Measurements from ENCODE around the gene EPN2. TPM values are rescaled to one million over a fixed set of nuclear protein-coding genes. Genes with fewer than 3 reads are reported as not detected.

The EPN2 gene
- total and polyA plus RNA-seq, 10 of the 15 experiments (the other 5 are each of a cell fraction or from before 2014, with no cell fraction given), result 0.26 to 8.4 (median 4.7) TPM

DNA sequence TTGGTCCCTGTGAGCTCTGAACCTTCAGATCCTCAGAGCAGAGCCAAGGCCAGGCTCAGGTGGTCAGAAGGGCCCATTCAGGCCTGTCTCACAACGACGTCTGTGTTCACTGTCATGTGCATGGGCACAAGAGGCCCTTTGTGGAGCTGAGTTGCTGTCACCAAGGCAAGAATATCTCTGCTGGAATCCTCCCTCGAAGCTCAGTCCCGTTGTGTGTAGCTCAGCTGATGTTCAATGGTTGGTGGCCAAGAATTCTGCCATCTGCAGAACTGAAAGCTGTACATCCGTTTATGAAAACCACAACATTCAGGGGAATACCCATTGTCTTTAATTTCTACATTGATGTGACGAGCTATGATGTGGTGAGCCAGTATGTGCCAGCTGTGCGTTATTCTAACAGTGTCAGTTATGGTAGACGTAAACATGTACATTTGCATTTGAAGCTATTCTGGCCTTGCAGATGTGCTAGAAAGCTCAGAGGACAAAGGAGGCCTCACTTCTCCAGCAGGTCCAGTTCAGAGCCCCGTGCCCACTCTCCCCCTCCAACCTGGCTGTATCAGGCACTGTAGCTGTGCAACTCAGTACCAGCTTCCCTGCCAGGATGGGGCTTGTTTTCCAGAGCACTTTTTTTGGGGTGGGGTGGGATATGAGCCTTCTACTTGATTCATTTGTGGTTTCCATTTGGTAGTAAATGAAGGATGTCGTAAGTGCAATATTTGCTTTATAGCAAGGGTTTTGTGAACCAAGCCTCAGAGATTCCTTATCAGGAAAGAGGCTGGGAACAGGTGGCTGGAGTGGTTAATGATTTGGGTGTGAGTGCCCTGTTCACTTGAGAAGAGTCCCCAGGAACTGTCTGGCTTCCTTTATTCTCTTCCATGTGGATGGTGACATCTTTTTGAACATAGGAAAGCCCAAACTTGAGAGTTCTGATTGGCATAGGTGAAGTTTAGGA is 69.3 kb downstream of the EPN2 start (continued):
- TF ChIP-seq E4F1 (IDR thresholded peaks at IDR 0.05; ENCODE audit: borderline replicate concordance, partially characterized antibody) (no peak), NFIC (IDR thresholded peaks at IDR 0.05; ENCODE audit: low read depth, low read length) (peak; percentile 71), ELK1 (IDR thresholded peaks at IDR 0.05; ENCODE audit: low read depth, low read length) (no peak), NFXL1 (IDR thresholded peaks at IDR 0.05; ENCODE audit: borderline replicate concordance) (no peak), ZBTB11 (CRISPR knock-in tag; IDR thresholded peaks at IDR 0.05) (no peak), MXI1 (IDR thresholded peaks at IDR 0.05; ENCODE audit: low read depth, low read length) (no peak), POLR2A (IDR thresholded peaks at IDR 0.05; ENCODE audit: low read depth, low read length) (no peak; the same call in 1 of the 2 replicates), ZBTB40 (IDR thresholded peaks at IDR 0.05; ENCODE audit: borderline replicate concordance) (no peak), ATF7 (IDR thresholded peaks at IDR 0.05; ENCODE audit: low read depth) (peak; percentile 73), PKNOX1 (IDR thresholded peaks at IDR 0.05) (peak; percentile 83), PBX3 (IDR thresholded peaks at IDR 0.05; ENCODE audit: insufficient replicate concordance, low read depth, low read length) (peak; percentile 32), CHD4 (IDR thresholded peaks at IDR 0.05) (no peak), JUNB (IDR thresholded peaks at IDR 0.05) (no peak), LARP7 (IDR thresholded peaks at IDR 0.05) (no peak), GABPA (IDR thresholded peaks at IDR 0.05; ENCODE audit: low read depth) (no peak)

Data from GM12878 (cell line).